ENCODE results near the gene ZBTB2.
"Not testable (repeated sequence)": the region's sequence is repeated elsewhere in the genome, so short reads cannot be mapped to it uniquely, and the experiment has no call there.

- not testable (repeated sequence) for TF ChIP-seq TCF4 (CRISPR knock-in tag; IDR thresholded peaks at IDR 0.05; ENCODE audit: borderline replicate concordance); PATZ1 (CRISPR knock-in tag; IDR thresholded peaks at IDR 0.05; ENCODE audit: borderline replicate concordance); GLIS3 (CRISPR knock-in tag; IDR thresholded peaks at IDR 0.05); OSR1 (CRISPR knock-in tag; IDR thresholded peaks at IDR 0.05); ZFP3 (CRISPR knock-in tag; IDR thresholded peaks at IDR 0.05); RARB (CRISPR knock-in tag; IDR thresholded peaks at IDR 0.05); TSHZ2 (CRISPR knock-in tag; IDR thresholded peaks at IDR 0.05); ZNF565 (CRISPR knock-in tag; conservative IDR thresholded peaks at IDR 0.05; ENCODE audit: low read depth)
These were observed 75.7 kb downstream of the ZBTB2 start for GRCh38 chr6:151315661-151316060.

Measured in SK-N-SH treated with all-trans-retinoic acid at 6 μM for 48 hours (cell line).